Stimulated activated CD4-positive, alpha-beta T cell treated with anti-CD3 and anti-CD28 coated beads, Interleukin-1b, Interleukin-23, amount 100 ng/mL, for 24 hours (primary cell): ENCODE measurements around the gene MAL.

Experiments
- DNase-seq, 4 experiments: peaks; one replicate each; pipeline ENCODE4 v3.0.0-alpha.2; 2020; ENCODE audit warnings: low read depth in 4 of 4, low spot score in 1 of 4

The MAL gene

DNA sequence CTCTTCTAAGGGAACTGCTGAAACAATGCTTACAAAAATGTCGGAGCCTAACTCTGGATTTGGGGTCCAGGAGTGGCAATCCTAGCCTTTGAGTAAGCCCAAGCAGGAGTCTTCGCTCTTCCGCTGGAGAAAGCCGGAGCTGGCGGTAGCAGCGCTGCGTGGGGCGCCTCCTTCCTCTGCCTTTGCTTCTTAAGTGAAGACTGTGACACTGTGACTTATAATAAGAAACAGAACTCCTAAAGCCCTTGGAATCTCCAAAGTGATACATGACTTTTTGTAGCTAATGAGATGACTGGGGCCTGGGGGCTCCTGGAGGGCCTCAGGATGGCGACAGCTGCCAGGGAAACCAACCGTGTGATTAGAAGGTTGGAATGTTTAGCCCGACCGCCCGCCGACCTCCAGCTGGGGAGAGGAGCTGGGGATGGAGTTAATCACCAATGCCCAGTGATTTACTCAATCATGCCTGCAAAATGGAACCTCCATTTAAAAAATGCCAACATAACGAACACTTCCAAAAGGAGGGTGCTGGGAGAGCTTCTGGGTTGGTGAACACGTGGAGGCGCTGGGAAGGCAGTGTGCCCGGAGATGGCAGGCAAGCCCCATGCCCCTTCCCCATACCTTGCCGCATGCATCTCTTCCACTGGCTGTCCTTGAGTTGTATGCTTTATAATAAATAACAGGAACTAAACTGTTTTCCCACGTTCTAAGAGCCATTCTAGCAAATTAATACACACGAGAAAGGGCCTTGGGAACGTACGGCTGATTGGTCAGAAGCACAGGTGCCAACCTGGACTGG lies 29.0 kb upstream of the MAL start:
- DNase-seq, result no peak

- DNase-seq, result no peak
Observed at GRCh38 chr2:94997981-94998930, 27.3 kb upstream of the MAL start.

- no peak for DNase-seq
Observed at GRCh38 chr2:94999431-94999883, 26.1 kb upstream of the MAL start.

DNA sequence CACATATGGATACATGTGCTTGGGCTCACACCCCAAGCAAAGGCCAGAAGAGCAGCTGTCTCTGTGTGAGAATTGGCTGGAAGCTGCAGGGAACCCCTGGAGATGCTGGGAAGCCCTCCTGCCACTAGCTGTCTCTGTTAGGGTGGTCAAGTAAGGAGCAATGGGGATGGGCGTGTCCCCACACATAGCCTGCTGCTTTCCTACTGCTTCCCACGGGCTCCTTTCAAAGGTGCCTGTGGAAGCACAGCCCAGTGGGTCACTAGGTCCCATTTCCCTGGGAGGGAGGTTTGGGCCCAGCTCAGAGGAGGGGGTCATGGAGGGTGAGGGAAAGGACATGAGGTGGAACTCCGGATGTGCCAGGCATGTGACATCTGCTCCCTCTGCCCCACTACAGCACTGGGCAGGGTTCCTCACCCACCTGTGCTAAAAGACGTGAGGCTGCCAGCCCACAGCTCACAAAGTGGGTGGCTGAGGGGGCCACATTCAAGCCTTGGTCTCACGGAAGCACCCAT lies 24.4 kb upstream of the MAL start:
- DNase-seq, result no peak

DNA sequence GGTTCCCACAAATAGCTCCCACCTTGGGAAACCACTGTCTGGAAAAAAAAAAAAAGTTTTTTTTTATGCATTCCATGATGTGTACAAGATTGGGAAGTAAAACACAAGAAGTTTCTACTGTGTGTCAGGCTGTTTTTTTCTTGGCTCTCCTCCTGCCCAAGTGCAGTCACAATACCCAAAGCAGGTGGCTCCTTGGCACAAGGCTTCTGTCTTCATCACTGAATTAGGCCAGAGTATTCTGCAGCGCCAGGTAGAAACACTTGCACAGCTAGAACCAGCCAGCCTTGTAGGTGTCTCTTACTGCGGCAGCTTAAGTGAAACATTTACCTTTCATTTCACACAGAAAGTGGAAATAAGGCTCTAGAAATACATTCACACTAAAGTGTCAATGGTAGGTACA lies 23.8 kb upstream of the MAL start:
- DNase-seq, result no peak

- DNase-seq, result no peak
Observed at GRCh38 chr2:95002498-95002897, 23.0 kb upstream of the MAL start.

DNA sequence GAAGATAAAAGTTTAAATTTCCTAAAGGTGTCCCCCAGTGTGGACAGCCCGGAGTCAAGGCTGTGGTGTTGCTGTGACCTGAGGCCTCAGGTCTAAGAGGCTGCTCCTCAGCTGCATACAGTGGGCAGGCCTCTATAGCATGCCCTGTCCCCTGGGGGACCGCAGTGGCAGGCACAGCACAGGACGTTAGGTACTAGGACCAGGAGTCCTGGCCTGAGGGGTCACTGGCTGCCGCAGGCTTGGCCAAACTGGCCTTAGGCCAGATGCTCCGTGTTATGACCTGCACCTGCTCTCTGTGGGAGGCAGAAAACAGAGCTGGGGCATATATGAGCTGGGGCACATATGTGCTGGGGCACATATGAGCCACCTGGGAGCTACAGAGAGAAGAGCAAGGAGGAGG lies 21.2 kb upstream of the MAL start:
- DNase-seq, result no peak

- no peak for DNase-seq
Observed at GRCh38 chr2:95004711-95005110, 20.8 kb upstream of the MAL start.

- DNase-seq, result no peak
Observed at GRCh38 chr2:95005726-95006125, 19.8 kb upstream of the MAL start.

DNA sequence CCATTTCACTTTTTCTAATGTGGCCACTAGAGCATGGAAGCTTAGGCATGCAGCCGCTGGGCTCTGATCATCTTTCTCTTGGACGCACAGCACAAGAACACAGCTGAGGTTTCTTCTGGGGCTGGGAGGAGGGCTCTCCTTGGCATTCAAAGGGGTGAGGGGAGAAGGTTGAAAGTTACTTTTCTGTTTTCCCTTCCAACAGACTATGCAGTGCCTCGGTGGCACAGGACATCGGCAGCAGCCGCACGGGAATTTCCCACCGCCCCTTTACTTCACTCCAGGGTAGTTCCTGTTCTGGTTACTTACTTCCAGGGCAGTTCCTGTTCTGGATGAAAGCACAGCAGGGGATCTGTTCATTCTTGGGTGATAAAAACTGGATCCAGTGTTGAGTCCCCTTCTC lies 18.9 kb upstream of the MAL start:
- DNase-seq, result no peak

- no peak for DNase-seq
Observed at GRCh38 chr2:95007031-95007609, 18.4 kb upstream of the MAL start.

DNA sequence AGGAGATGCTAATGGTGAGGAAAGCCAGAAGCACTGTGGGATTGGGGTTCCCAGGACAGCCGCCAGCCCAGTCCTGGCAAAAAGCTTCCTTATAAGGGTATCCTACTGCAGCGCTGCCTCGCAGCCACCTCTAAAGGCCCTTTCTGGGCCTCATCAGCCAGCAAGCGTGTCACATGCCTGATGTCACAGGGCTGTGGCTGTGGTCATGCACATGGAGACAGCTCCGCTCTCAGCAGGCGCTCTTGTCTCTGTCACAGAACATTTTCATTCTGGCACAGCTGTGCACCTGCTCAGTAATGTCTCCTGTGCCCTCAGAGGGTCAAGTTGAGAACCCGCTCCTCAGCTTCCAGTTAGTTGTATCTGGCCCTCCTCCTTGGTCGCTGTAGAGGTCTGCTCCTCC lies 17.7 kb upstream of the MAL start:
- no peak for DNase-seq

DNA sequence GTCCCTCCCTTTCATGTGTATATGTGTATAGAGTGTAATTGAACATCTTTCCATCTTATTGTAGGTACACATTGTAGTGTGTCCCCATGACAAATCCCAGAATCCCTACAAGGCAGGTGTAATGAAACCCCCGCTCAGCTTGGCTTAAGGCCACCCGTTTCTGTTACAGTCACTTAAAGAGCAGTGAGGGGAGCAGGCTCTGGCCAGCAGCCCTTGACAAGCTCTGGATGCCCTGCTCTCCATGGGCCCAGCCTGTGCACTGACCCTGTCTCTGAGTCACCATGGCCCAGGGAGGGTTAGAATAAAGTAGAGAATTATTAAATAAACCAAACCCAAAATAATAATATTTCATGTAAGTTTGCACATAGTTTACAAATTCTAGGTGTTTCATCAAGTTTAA lies 17.2 kb upstream of the MAL start:
- DNase-seq, result no peak

GRCh38 chr2:95008996-95009395 lies 16.5 kb upstream of the MAL start:
- no peak for DNase-seq

DNA sequence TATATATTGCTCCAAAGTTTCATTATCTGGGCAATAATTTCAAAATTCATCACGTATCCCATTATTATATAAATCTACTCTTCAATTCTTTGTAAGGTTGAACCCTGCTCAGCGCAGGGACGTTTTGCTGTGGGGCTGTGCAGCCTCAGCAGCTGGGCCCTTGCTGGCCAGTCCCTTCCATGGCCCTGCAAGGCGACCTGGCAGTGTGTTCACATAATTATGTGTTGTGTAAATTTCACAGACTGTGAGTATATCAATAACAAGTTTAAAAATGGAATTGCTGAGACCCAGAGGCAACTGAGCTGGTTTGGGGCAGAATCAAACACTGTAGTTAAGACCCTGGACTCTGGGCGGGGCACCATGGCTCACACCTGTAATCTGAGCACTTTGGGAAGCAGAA lies 16.1 kb upstream of the MAL start:
- no peak for DNase-seq

DNA sequence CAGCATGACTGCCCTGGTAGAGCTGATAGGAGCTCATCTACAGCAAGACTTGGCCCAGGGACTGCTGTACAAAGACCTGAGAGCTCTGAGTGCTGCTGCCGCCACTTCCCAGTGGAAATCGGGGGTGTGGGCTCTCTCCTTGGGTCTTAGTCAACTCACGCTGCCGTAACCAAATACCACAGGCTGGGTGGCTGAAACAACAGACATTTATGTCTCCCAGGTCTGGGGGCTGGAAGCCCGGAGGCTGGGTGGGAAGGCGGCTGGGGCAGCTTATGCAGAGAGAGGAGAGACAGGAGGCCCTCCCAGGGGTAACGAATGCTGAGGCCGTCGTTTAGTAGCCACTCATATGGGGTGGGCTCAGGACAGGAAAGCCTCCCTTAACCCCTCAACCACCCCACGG lies 15.4 kb upstream of the MAL start:
- DNase-seq, result no peak

DNA sequence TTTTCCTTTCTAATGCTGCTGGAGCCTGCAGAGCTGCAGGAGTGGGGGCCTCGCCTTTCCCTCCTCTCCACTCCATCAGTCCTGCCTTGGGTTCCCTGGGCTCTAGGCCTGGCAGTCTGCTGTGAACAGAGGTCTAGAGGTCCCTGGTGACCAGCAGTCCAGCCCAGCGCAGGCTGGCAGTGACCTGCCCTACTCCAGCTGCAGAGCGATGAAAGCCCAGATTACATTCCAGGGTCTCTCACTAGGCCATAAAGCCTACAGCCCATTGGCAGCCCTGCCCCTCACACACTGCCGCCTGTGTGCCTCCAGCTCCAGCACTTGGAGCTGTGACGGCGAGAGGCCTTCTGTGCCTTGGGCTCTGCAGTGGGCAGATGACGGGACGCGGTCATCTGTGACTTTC lies 14.8 kb upstream of the MAL start:
- DNase-seq, result no peak

GRCh38 chr2:95012881-95013550 lies 12.5 kb upstream of the MAL start:
- DNase-seq, result no peak

GRCh38 chr2:95013726-95014125 lies 11.8 kb upstream of the MAL start:
- no peak for DNase-seq

GRCh38 chr2:95014126-95014708 lies 11.3 kb upstream of the MAL start:
- DNase-seq, result no peak
